Gastroesophageal sphincter (tissue), 3 donors: ENCODE data around the gene OR10H3.
"Not testable (repeated sequence)": the region's sequence is repeated elsewhere in the genome, so short reads cannot be mapped to it uniquely, and the experiment has no call there.

Source experiments
- EP300 ChIP-seq: sonication (generic); formaldehyde crosslinking; IDR thresholded peaks from one replicate; pipeline ENCODE4 v1.6.1; 2017; ENCODE audit warnings: antibody characterized with exemption, mild to moderate bottlenecking
- POLR2A ChIP-seq, 2 donors: fragments of 450-650 bp; IDR thresholded peaks; one replicate each; pipeline ENCODE4 v1.6.1; 2017; ENCODE audit warnings: antibody characterized with exemption in 2 of 2, mild to moderate bottlenecking in 2 of 2, moderate library complexity in 1 of 2
- TF ChIP-seq, protein P1 (sequence below), 4 experiments: fragments of 200-600 bp in 2 of 4; fragments of 450-650 bp in 2 of 4; sonication (generic) in 1 of 4; IDR thresholded peaks; one replicate each; pipeline ENCODE4 v1.5.1; 2017 to 2019; ENCODE audit warnings: antibody characterized with exemption in 4 of 4, mild to moderate bottlenecking in 2 of 4, moderate library complexity in 2 of 4

DNA sequence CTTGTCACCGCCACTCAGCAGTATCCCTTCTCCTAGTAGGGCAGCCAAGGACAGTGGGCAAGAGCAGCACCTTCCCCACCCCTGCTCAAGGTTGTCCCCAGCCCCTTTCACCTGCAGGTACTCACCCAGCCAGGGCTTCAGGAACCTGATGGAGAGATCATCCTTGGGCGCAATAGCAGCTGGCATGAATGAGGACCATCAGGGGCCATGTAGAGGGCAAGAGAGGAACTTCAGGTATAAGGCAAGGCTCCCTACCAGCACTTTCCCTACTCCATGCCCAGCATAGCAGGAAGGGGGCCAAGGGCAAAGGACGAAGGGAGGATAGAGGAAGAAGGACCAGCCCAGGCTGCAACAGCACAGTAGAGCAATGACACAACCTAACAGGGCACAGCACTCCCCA lies 36.4 kb downstream of the OR10H3 start:
- not testable (repeated sequence) for TF ChIP-seq POLR2A (IDR thresholded peaks at IDR 0.05); EP300
- TF ChIP-seq, protein P1, sequence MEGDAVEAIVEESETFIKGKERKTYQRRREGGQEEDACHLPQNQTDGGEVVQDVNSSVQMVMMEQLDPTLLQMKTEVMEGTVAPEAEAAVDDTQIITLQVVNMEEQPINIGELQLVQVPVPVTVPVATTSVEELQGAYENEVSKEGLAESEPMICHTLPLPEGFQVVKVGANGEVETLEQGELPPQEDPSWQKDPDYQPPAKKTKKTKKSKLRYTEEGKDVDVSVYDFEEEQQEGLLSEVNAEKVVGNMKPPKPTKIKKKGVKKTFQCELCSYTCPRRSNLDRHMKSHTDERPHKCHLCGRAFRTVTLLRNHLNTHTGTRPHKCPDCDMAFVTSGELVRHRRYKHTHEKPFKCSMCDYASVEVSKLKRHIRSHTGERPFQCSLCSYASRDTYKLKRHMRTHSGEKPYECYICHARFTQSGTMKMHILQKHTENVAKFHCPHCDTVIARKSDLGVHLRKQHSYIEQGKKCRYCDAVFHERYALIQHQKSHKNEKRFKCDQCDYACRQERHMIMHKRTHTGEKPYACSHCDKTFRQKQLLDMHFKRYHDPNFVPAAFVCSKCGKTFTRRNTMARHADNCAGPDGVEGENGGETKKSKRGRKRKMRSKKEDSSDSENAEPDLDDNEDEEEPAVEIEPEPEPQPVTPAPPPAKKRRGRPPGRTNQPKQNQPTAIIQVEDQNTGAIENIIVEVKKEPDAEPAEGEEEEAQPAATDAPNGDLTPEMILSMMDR (IDR thresholded peaks at IDR 0.05) = not testable (repeated sequence)
